GM18858 (cell line): ENCODE data around the gene TFDP1.
"Not testable (repeated sequence)": the region's sequence is repeated elsewhere in the genome, so short reads cannot be mapped to it uniquely, and the experiment has no call there.

Source experiments
- ATAC-seq: cut with Tn5 transposase; IDR thresholded peaks from one replicate; pipeline ENCODE4 v1.9.1; 2021; ENCODE audit not compliant: unreplicated experiment

Gene TFDP1

DNA sequence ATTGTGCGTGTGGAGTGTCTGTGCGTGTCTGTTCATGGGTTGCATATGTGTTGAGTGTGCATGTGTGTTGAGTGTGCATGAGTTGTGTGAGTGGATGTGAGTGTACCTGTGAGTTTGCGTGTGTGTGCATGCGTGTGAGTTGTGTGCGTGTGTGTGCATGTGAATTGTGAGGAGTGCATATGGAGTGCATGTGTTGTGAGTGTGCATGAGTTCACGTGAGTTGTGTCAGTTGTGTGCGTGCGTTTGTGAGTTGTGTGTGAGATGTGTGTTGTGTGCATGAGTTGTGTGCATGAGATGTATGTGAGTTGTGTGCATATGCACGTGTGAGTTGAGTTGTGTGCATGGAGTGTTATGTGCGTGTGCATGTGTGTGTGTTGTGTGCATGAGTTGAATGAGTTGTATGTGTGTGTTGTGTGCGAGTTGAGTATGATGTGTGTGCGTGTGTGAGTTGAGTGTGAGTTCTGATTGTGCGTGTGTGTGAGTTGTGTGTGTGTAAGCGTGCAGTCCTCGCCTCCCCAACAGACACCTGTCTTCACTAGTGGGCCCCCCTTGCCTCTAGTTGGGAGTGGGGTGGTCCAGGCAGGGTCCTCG, 29.3 kb downstream of the TFDP1 start:
- no peak for ATAC-seq

DNA sequence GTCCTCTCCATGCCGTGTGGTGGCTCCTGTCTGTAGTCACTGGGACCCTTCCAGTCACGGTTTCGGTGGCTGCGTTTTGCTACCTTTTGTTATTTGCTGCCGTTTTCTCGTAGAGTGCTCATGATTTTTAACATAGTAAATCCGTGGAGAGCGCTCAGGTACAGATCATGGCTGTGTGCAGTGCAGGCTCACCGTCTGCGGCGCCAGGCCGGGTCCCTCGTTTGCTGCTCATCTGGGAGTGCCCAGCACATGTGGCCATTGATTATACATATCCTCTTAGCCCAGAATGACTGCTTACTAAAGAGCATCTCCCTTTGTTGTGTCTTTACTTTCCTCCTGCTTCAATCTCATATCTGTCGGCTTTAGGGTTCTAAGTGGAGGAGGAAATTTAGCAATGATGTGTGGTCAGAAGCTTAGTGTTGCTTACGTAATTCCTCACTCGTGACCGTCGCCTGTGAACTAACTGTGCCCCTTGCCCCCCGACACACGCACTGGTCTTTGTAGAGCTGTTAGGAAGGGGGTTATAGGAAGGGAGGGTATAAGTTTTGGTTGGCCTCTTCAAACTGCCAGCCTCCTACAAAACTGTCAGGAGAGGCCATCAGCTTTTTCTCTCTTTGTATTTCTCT, 31.8 kb downstream of the TFDP1 start:
- ATAC-seq: no peak

DNA sequence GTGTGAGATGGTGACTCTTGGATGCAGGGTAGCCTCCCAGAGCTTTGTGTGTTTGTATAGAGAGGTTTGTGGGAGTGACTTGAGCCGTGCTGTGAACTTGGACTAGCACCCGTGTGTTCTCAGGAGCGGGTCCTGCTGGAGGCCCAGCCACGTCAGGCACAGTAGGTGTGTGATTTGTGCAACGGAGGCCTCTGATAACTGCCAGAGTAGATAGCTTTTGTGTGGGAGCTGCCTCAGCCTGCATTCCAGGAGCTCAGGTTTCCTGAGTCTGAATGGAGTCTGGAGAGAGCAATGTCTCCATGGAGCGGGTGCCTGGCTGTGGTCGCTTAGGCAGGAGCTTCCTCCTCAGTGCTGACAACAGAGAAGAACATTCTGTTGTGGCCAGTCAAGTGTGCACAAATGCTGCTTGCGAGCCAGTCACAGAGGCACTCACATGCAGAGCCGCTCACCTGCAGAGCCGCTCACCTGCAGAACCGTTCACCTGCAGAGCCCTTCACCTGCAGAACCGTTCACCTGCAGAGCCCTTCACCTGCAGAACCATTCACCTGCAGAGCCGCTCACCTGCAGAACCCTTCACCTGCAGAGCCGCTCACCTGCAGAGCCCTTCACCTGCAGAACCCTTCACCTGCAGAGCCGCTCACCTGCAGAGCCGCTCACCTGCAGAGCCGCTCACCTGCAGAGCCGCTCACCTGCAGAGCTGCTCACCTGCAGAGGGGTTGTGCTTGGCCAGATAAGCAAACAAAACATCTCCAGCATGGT, 32.6 kb downstream of the TFDP1 start:
- no peak for ATAC-seq

DNA sequence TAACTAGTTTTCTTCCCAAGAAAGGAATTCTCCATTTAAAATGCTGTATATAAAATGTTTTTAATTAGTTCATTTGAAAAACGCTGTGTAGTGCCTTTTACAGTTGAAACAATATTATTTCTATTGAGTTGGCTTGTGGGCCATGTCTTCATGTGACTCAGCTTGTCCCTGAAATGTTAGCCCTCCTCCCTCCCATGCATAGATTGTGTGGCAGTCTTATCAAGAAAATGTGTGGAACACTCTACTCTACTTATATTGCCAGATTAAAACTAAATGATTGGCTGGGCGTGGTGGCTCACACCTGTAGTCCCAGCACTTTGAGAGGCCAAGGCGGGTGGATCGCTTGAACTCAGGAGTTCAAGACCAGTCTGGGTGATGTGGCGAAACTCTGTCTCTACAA, 33.4 kb downstream of the TFDP1 start:
- no peak for ATAC-seq

DNA sequence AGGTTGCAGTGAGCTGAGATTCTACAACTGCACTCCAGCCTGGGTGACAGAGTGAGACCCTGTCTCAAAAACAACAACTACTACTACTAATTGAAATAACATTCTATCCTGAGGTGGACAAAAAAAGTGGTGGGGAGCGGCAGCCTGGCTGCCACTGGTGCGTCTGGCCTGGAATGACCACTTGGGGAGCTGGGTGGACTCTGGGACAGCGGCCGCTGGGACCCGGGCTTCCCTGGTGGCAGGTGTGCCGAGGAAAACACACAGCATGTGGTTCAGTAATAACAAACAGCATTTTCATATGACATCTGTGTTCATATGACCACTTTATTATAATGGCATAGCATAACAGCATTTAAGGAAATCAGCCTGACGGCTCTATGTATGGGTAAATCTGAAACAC, 33.9 kb downstream of the TFDP1 start:
- no peak for ATAC-seq

DNA sequence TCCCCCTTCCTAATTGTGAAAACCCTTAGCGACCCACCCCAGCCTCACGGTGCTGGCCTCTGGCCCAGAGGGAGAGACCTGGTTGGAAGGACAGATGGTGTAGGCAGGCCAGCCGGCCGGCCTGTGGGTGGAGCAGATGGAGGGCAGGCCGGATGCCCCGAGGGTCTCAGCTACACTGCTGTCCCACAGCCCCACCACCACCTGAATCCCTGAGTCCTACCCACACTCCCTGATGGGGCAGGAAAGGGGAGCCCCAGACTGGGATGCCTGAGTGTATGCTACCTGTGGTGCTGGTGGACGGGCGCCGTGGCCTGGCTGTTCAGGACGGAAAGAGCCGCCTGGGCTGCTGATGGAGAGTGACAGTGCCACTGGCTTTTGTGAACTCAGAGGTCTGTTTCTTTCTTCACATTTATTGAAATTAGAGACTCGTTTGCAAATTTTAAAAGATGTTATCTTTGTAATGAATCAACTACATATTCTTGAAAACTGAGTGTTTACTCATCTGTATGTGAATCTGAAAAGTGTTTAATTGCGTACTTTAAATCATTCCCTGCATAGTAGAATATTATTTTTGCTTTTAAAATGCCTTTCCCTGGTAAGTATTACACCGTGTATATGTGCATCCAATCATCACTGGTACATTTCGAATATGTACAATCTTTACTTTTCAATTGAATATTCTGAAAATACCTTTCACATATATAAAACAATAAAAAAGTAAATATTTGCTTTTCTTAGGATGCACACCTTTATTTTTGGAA, 35.7 kb downstream of the TFDP1 start:
- ATAC-seq: no peak

DNA sequence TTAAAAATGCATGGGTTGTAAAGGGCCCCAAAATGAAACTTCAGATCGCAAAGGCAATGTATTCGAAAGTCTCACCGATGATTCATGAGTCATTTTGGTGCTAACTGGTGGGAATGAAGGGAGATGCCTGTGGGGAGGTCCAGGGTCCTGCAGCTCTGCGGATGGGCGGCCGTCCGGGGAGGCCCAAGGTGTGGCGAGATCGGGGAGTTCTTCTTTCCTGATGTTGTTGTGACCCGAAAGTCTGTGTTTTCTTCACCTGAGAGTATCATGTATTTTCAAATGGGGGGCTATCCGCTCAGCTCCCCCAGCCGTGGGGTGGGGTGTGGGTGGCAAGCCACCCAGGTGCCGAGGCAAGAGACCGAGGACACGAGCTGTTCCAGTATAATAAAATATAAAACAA, 36.5 kb downstream of the TFDP1 start:
- ATAC-seq: no peak

DNA sequence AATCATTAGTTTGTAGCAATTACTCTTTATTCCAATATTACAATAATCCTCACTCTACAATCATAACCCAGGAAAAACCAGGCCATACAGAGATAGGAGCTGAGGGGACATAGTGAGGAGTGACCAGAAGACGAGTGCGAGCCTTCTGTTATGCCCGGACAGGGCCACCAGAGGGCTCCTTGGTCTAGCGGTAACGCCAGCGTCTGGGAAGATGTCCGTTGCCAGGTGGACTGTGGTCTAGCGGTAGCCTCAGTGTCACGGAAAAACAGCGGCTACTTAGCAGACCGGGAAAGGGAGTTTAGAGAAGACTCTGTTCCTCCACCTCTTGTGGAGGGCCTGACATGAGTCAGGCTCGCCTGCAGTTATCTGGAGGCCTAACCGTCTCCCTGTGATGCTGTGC, 36.9 kb downstream of the TFDP1 start:
- ATAC-seq: not testable (repeated sequence)

DNA sequence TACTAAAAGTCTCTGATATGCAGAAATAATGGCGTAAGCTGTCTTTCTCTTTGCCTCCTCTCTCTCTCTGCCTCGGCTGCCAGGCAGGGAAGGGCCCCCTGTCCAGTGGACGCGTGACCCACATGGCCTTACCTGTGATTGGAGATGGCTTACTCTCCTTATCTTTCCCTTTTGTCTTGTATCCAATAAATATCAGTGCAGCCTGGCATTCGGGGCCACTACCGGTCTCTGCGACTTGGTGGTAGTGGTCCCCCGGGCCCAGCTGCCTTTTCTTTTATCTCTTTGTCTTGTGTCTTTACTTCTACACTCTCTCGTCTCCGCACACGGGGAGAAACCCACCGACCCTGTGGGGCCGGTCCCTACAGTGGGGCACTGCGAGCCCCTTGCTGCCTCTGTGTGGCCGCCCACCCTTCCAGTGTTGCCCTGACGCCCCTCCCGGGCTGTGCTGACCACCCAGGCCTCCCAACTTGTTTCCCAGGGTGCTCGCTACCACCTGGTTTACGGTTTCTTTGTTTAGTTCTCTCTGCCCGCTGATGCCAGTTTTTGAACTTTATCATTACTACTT, 37.5 kb downstream of the TFDP1 start:
- ATAC-seq: not testable (repeated sequence)

DNA sequence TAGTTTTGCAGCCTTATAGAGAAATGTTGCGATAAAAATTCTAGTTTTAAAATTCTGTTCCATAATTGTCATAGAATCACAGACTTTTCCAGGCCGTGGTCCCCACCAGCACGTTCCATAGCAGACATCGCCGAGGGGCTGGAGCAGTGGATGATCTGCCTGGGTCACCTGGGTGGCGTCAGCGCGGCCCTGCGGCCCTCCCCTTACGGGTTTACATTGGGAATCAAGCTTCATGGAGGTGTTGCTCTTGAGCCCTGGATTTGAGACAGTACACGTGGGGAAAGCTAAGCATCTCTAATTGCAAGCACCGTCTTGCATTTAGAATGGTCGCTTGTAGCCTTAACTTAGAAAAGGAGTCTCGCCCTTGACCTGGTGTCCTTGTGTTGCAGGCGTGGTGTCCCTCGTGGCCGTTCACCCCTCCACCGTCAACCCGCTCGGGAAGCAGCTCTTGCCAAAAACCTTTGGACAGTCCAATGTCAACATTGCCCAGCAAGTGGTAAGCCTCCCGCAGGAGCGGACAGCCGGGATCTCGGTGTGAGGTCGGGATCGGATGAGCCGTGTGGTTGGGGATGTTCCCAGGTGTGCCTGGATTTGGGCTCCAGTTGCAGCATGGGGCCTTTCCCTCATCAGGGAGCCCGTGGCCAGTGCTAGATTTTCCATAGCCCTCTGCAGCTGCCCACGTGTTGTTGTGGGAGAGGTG, 38.4 kb downstream of the TFDP1 start:
- no peak for ATAC-seq

DNA sequence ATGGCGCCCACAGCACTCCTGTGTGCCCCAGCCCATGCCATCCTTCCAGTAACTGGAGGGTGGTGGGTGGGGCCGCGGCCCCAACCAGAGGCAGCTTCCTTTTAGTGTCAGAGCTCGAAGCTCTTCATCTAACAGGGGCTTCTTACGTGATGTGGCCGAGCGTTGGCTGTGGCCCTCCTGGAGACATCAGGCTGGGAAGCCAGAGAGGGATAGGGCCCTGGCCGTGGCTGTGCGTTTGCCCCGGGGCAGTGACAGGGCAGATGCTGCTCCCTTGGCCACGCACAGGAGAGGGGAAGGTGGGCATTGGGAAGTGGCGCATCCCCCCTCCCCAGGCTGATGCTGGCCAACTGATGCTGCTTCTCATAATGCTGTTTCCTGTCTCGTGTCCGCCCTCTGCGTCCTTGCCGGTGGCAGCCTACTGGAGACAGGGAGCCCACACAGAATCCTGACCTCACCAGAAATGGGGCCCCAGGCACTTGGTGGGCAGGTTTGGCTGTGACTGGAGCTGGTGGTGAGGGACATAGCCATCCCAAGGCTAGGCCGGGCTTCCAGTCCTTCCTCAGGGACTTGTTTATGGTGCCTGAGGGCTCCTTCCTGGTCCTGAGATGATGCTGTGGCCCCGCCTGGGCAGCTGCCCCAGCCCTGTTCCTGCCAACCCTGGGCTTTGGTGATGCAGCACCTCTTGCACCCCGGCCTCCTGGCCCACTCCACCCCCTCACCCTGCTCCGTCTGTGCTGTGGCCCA, 39.1 kb downstream of the TFDP1 start:
- ATAC-seq: no peak

DNA sequence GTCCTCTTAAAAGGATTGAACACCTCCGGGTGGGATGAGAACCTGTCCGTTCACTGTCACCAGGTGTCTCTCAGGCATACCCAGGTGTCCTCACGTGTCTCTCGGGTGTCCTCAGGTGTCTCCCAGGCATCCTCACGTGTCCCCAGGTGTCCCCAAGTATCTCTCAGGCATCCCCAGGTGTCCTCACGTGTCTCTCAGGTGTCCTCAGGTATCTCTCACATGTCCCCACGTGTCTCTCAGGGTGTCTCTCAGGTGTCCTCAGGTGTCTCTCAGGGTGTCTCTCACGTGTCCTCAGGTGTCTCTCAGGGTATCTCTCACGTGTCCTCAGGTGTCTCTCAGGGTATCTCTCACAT, 39.7 kb downstream of the TFDP1 start:
- no peak for ATAC-seq

DNA sequence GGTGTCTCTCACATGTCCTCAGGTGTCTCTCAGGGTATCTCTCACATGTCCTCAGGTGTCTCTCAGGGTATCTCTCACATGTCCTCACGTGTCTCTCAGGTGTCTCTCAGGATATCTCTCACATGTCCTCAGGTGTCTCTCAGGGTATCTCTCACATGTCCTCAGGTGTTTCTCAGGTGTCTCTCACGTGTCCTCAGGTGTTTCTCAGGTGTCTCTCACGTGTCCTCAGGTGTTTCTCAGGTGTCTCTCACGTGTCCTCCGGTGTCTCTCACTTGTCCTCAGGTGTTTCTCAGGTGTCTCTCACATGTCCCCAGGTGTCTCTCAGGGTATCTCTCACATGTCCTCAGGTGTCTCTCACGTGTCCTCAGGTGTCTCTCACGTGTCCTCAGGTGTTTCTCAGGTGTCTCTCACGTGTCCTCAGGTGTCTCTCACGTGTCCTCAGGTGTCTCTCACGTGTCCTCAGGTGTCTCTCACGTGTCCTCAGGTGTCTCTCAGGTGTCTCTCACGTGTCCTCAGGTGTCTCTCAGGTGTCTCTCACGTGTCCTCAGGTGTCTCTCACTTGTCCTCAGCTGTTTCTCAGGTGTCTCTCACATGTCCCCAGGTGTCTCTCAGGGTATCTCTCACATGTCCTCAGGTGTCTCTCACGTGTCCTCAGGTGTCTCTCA, 40.2 kb downstream of the TFDP1 start:
- ATAC-seq: not testable (repeated sequence)

DNA sequence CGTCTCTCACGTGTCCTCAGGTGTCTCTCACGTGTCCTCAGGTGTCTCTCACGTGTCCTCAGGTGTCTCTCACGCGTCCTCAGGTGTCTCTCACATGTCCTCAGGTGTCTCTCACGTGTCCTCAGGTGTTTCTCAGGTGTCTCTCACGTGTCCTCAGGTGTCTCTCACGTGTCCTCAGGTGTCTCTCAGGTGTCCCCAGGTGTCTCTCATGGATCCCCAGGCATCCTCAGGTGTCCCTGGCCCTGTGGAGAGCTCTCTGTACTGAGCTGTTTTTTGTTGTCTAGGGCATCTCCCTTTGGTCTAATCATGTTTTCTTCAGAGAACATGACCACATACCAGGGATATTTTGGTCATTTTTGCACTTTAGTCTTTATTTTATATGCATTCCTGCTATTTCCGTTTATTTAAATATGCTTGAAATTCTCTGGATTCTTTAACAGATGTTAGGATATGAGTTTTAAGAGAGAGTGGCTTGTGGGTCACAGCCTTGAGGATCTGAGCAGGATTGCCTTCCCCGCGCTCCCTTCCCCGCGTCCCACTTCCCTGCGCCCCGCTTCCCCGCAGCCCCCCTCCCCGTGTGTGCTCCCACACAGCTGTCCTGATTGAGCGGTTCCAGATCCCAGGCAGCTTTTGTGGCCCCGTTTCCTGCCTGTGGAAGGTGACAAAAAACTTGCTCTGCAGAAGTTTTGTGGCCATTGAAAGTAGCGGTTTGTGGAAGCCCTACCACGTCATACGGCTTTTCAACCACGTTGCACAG, 41.6 kb downstream of the TFDP1 start:
- no peak for ATAC-seq

DNA sequence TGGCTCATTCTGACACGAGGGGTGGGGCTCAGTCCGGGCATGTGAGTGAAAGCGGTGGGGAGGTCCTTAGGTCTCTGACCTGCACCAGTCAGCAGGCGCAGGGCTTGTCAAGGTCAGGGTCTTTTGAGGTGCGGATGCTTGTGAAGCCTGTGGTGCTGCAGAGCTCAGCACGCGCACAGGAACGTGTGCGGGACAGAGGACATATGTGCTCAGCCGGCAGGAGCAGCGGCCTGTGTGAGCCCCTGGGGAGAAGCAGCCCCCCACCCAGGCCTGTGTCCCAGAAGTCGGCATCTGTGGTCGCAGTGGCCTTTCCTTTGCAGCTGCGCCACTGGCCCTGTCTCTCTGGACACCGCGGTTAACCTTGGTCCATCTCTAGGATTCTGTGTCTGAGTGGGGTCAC, 42.6 kb downstream of the TFDP1 start:
- ATAC-seq: no peak

DNA sequence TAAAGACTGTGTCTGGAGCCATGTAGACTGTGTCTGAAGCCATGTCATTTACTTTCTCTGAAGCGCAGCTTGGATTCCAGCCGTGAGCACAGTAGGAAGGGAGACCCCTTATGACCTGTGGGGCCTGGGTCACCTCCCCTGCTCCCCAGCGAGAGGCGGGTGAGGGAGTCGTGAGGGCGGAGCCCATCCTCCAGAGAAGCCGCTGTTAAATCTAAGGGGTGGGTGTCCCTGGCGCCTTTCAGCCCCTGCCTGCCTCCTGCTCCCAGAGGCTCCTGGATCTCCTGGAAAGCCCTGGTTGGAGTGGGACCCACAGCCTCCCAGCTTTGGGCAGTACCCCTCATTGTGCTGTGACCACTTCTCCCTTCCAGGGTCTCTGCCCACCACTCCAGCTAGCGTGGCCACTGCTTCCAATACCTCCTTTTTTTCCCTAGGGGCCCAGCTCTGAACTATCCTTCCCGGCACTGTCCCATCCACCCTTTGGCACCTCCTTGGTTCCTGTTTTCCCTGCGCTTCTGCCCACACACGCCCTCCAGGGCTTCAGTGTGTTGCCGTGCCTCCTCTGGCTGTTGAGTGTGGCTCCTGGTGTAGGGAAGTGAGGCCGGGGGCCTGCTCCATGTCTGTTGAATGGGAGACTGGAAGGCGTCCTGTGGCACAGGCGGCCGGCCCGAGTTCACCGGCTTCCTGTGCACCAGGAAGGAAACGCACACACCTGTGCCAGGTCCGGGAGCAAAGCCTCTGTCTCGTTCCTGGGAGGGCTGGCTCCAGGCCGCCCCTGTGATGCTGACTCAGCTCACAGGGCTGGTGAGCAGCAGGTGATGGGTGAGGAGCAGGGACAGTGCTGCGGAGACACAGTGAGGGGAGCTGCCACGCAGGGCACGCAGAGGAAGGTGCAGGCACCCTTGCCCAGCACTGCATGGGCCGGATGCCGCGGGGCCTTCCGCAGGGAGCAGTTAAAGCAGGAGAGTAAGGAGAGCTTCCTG, 44.0 kb downstream of the TFDP1 start:
- ATAC-seq: no peak

DNA sequence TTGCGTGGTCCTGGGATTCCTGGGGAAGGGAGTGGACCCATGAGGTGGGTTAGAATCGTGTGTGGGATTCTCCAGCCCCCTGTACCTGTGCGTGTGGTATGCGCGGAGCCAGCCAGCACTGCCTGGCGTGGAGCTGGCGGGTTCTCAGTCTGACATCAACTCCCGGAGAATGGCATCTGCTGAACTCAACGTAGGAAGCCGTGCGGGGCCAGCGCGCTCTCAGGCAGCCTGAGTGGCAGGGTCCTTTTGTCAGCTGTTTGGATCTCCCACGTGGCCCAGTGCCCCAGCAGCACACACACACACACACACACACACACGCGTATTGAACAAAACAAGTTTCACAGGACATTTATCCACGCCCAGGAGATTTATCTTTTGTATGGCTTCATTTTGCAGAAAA, 45.3 kb downstream of the TFDP1 start:
- ATAC-seq: no peak

DNA sequence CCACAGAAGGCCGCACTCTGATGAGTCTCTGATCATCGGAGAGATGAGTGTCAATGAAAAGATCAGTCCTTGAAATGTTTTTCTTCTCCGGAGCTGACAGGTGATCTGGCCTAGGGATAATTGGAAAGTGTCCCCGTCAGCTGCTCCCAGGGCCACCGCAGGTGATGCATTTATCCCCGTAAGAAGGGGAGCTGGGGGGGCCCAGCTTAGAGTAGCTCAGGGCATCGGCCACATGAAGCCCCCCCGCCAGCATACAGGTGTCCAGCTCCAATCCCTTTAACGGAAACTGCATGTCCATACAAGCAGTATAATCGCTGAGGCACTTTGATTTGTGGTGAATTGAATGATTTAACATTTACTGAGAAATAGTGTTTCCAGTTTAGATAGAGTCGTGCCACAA, 45.7 kb downstream of the TFDP1 start:
- no peak for ATAC-seq
